ENCODE data around the gene ICA1.

- TF ChIP-seq, protein P1, sequence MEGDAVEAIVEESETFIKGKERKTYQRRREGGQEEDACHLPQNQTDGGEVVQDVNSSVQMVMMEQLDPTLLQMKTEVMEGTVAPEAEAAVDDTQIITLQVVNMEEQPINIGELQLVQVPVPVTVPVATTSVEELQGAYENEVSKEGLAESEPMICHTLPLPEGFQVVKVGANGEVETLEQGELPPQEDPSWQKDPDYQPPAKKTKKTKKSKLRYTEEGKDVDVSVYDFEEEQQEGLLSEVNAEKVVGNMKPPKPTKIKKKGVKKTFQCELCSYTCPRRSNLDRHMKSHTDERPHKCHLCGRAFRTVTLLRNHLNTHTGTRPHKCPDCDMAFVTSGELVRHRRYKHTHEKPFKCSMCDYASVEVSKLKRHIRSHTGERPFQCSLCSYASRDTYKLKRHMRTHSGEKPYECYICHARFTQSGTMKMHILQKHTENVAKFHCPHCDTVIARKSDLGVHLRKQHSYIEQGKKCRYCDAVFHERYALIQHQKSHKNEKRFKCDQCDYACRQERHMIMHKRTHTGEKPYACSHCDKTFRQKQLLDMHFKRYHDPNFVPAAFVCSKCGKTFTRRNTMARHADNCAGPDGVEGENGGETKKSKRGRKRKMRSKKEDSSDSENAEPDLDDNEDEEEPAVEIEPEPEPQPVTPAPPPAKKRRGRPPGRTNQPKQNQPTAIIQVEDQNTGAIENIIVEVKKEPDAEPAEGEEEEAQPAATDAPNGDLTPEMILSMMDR (IDR thresholded peaks at IDR 0.05), result no peak
- TF ChIP-seq EZH2phosphoT487 (IDR thresholded peaks at IDR 0.05), result no peak
- no peak for TF ChIP-seq EZH2 (IDR thresholded peaks at IDR 0.05)
Measured at GRCh38 chr7:8254215-8254614, 7.8 kb downstream of the ICA1 start.

All from neural progenitor cell (in vitro differentiated cells).